ENCODE measurements around the gene RPL41. TPM values are rescaled to one million over a fixed set of nuclear protein-coding genes. Genes with fewer than 3 reads are reported as not detected.

Gene RPL41
- total RNA-seq, 6 donors from 2014 or later: 1,377 to 3,349 (median 3,110) TPM

- Histone ChIP-seq H3K27me3 (peaks cover 0 to 9% (median 7%) of the 10 kb centered on the region in 4 donors), H3K4me3 (peak overlapping the region; percentile 40 to 73 (median 60)), H3K4me1 (peaks cover 7 to 30% (median 20%) of the 10 kb centered on the region in 4 donors), H3K9me3 (no peaks in the 10 kb centered on the region), H3K36me3 (no peaks in the 10 kb centered on the region), H3K27ac (peak overlapping the region; percentile 84 to 94 (median 88))
- DNase-seq (peak; percentile 95 to 98), ATAC-seq (ENCODE audit: low FRiP score in 2 of 2) (peak; percentile 92 to 93)
- WGBS, 2 donors: 0 to 3% methylated on average over 2 to 26 of the region's 50 CpGs
- TF ChIP-seq POLR2A (IDR thresholded peaks at IDR 0.05) (peak in 2 of 4 donors; percentile 34 to 43), POLR2AphosphoS5 (IDR thresholded peaks at IDR 0.05) (peak; percentile 39 to 58), CTCF (IDR thresholded peaks at IDR 0.05) (peak; percentile 66 to 89 (median 82)), EP300 (IDR thresholded peaks at IDR 0.05) (no peak)
These were observed 37.3 kb upstream of the RPL41 start for GRCh38 chr12:56078931-56079722.

- peak in 3 of 6 experiments; percentile 29 to 54 (median 31) for TF ChIP-seq CTCF (IDR thresholded peaks at IDR 0.05)
- peak; percentile 41 to 75 for TF ChIP-seq POLR2AphosphoS5 (IDR thresholded peaks at IDR 0.05)
- TF ChIP-seq EP300 (IDR thresholded peaks at IDR 0.05): no peak
- peak in 3 of 4 donors; percentile 29 to 74 (median 46) for TF ChIP-seq POLR2A (IDR thresholded peaks at IDR 0.05)
- peaks cover 0 to 9% (median 7%) of the 10 kb centered on the region in 4 donors for H3K27me3 ChIP-seq
- no peaks in the 10 kb centered on the region for H3K9me3 ChIP-seq
- H3K36me3 ChIP-seq: peaks cover 0 to 2% (median 0%) of the 10 kb centered on the region in 4 donors
- peak; percentile 95 to 96 for ATAC-seq (ENCODE audit: low FRiP score in 2 of 2)
- H3K27ac ChIP-seq: peak within 1 kb of the TSS; percentile 84 to 94 (median 88)
- 0 to 1% methylated on average over 50 to 57 of the region's 59 CpGs for WGBS, 2 donors
- DNase-seq: peak; percentile 87 to 96
- peak within 1 kb of the TSS; percentile 40 to 73 (median 60) for H3K4me3 ChIP-seq
- H3K4me1 ChIP-seq: peaks cover 7 to 30% (median 20%) of the 10 kb centered on the region in 4 donors
These were observed 36.5 kb upstream of the RPL41 start, which contains the start of gene ERBB3 for GRCh38 chr12:56079723-56080555. Gene ERBB3 (plus strand): TSS chr12:56080165. CDS start chr12:56080301, 136 bp downstream.

- Histone ChIP-seq H3K4me3 (peak overlapping the region; percentile 40 to 73 (median 60)), H3K4me1 (peaks cover 7 to 35% (median 20%) of the 10 kb centered on the region in 4 donors), H3K36me3 (peaks cover 0 to 8% (median 0%) of the 10 kb centered on the region in 4 donors), H3K9me3 (no peaks in the 10 kb centered on the region), H3K27me3 (peaks cover 0 to 9% (median 7%) of the 10 kb centered on the region in 4 donors), H3K27ac (peak overlapping the region; percentile 84 to 94 (median 88))
- TF ChIP-seq POLR2AphosphoS5 (IDR thresholded peaks at IDR 0.05): peak in 1 of 2 donors; percentile 31
- TF ChIP-seq POLR2A (IDR thresholded peaks at IDR 0.05): peak in 1 of 4 donors; percentile 12
- peak in 1 of 6 experiments; percentile 5 for TF ChIP-seq CTCF (IDR thresholded peaks at IDR 0.05)
- TF ChIP-seq EP300 (IDR thresholded peaks at IDR 0.05): no peak
- DNase-seq (peak in 1 of 2 donors; percentile 65), ATAC-seq (ENCODE audit: low FRiP score in 2 of 2) (peak in 1 of 2 donors; percentile 45)
- 21 to 28% methylated on average over 12 to 20 of the region's 20 CpGs for WGBS, 2 donors
These were observed 35.8 kb upstream of the RPL41 start for GRCh38 chr12:56080556-56081138.

All from upper lobe of left lung (tissue), 6 donors.